ENCODE measurements around the gene SMAD6.

Gene SMAD6

DNA sequence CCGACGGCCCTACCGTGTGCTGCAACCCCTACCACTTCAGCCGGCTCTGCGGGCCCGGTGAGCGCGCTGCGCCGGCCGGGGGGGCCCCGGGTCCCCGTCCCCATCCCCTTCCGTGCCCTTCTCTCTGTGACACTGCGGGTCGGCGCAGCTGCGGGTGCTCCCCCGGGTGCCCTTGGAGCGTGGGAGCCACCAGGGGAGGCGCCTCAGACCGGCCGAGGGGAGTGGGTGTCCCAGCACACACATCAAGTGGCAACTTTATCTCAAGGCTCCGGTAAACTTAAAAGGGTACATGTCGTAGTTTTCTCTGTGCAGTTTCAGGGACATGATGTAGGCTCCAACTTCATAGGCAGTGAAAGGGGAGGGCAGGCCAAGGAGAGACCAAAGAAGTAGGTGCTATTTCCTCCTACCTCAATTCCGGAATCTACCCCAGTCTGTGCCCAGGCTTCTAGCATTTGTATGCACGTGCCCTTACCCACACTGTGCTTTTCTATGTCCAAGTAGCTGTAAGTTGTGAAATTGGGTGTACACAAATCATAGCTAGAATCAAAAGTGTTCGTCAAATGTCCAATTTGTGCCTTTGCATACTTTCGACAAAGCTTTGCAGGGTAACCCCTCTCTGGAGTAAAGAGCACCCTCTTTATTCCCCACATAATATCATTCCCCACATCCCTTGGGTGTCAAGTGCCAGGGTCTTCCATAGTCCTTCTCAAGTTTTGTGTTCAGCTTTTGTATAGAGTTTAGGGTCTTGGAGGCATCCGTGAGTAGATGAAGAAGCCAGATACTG lies 2.2 kb downstream of the SMAD6 start (continued):
- TF ChIP-seq, protein P1, sequence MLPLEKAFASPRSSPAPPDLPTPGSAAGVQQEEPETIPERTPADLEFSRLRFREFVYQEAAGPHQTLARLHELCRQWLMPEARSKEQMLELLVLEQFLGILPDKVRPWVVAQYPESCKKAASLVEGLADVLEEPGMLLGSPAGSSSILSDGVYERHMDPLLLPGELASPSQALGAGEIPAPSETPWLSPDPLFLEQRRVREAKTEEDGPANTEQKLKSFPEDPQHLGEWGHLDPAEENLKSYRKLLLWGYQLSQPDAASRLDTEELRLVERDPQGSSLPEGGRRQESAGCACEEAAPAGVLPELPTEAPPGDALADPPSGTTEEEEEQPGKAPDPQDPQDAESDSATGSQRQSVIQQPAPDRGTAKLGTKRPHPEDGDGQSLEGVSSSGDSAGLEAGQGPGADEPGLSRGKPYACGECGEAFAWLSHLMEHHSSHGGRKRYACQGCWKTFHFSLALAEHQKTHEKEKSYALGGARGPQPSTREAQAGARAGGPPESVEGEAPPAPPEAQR (tag by site-specific recombination; IDR thresholded peaks at IDR 0.05) = no peak
- TF ChIP-seq GLI4 (tag by site-specific recombination; IDR thresholded peaks at IDR 0.05) (no peak), ZNF335 (tag by site-specific recombination; conservative IDR thresholded peaks at IDR 0.05) (0 out of 2 replicates have a peak, but pooled peaks have one; percentile 27), PRDM1 (tag by site-specific recombination; IDR thresholded peaks at IDR 0.05) (0 out of 2 replicates have a peak, but pooled peaks have one; percentile 25), ZNF324 (tag by site-specific recombination; IDR thresholded peaks at IDR 0.05) (no peak), GLIS1 (tag by site-specific recombination; IDR thresholded peaks at IDR 0.05) (peak; percentile 53; the same call in 1 of the 2 replicates), ZNF2 (tag by site-specific recombination; IDR thresholded peaks at IDR 0.05) (no peak), ZNF558 (tag by site-specific recombination; IDR thresholded peaks at IDR 0.05) (no peak), ZSCAN23 (tag by site-specific recombination; IDR thresholded peaks at IDR 0.05) (no peak), ZNF10 (tag by site-specific recombination; IDR thresholded peaks at IDR 0.05) (no peak), ZNF169 (tag by site-specific recombination; IDR thresholded peaks at IDR 0.05) (no peak), ZNF248 (tag by site-specific recombination; IDR thresholded peaks at IDR 0.05) (no peak), IKZF3 (tag by site-specific recombination; IDR thresholded peaks at IDR 0.05) (no peak), ZNF555 (tag by site-specific recombination; conservative IDR thresholded peaks at IDR 0.05) (no peak), ZSCAN30 (tag by site-specific recombination; IDR thresholded peaks at IDR 0.05) (no peak; the same call in 1 of the 2 replicates), KLF7 (tag by site-specific recombination; IDR thresholded peaks at IDR 0.05; ENCODE audit: borderline replicate concordance) (no peak), ZNF837 (tag by site-specific recombination; IDR thresholded peaks at IDR 0.05) (no peak), TRIM28 (IDR thresholded peaks at IDR 0.05; ENCODE audit: borderline replicate concordance, low read length) (no peak), ZFHX2 (tag by site-specific recombination; conservative IDR thresholded peaks at IDR 0.05) (peak; percentile 90), ZIC2 (tag by site-specific recombination; IDR thresholded peaks at IDR 0.05) (peak; percentile 82)
- TF ChIP-seq, protein P2, sequence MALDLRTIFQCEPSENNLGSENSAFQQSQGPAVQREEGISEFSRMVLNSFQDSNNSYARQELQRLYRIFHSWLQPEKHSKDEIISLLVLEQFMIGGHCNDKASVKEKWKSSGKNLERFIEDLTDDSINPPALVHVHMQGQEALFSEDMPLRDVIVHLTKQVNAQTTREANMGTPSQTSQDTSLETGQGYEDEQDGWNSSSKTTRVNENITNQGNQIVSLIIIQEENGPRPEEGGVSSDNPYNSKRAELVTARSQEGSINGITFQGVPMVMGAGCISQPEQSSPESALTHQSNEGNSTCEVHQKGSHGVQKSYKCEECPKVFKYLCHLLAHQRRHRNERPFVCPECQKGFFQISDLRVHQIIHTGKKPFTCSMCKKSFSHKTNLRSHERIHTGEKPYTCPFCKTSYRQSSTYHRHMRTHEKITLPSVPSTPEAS (tag by site-specific recombination; IDR thresholded peaks at IDR 0.05) = 0 out of 2 replicates have a peak, but pooled peaks have one; percentile 7
- TF ChIP-seq, protein P3, sequence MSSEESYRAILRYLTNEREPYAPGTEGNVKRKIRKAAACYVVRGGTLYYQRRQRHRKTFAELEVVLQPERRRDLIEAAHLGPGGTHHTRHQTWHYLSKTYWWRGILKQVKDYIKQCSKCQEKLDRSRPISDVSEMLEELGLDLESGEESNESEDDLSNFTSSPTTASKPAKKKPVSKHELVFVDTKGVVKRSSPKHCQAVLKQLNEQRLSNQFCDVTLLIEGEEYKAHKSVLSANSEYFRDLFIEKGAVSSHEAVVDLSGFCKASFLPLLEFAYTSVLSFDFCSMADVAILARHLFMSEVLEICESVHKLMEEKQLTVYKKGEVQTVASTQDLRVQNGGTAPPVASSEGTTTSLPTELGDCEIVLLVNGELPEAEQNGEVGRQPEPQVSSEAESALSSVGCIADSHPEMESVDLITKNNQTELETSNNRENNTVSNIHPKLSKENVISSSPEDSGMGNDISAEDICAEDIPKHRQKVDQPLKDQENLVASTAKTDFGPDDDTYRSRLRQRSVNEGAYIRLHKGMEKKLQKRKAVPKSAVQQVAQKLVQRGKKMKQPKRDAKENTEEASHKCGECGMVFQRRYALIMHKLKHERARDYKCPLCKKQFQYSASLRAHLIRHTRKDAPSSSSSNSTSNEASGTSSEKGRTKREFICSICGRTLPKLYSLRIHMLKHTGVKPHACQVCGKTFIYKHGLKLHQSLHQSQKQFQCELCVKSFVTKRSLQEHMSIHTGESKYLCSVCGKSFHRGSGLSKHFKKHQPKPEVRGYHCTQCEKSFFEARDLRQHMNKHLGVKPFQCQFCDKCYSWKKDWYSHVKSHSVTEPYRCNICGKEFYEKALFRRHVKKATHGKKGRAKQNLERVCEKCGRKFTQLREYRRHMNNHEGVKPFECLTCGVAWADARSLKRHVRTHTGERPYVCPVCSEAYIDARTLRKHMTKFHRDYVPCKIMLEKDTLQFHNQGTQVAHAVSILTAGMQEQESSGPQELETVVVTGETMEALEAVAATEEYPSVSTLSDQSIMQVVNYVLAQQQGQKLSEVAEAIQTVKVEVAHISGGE (tag by site-specific recombination; conservative IDR thresholded peaks at IDR 0.05; ENCODE audit: low read depth) = peak; percentile 38; the same call in 1 of the 2 replicates
- TF ChIP-seq, protein P4, sequence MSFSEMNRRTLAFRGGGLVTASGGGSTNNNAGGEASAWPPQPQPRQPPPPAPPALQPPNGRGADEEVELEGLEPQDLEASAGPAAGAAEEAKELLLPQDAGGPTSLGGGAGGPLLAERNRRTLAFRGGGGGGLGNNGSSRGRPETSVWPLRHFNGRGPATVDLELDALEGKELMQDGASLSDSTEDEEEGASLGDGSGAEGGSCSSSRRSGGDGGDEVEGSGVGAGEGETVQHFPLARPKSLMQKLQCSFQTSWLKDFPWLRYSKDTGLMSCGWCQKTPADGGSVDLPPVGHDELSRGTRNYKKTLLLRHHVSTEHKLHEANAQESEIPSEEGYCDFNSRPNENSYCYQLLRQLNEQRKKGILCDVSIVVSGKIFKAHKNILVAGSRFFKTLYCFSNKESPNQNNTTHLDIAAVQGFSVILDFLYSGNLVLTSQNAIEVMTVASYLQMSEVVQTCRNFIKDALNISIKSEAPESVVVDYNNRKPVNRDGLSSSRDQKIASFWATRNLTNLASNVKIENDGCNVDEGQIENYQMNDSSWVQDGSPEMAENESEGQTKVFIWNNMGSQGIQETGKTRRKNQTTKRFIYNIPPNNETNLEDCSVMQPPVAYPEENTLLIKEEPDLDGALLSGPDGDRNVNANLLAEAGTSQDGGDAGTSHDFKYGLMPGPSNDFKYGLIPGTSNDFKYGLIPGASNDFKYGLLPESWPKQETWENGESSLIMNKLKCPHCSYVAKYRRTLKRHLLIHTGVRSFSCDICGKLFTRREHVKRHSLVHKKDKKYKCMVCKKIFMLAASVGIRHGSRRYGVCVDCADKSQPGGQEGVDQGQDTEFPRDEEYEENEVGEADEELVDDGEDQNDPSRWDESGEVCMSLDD (tag by site-specific recombination; IDR thresholded peaks at IDR 0.05) = no peak
- TF ChIP-seq, protein P5, sequence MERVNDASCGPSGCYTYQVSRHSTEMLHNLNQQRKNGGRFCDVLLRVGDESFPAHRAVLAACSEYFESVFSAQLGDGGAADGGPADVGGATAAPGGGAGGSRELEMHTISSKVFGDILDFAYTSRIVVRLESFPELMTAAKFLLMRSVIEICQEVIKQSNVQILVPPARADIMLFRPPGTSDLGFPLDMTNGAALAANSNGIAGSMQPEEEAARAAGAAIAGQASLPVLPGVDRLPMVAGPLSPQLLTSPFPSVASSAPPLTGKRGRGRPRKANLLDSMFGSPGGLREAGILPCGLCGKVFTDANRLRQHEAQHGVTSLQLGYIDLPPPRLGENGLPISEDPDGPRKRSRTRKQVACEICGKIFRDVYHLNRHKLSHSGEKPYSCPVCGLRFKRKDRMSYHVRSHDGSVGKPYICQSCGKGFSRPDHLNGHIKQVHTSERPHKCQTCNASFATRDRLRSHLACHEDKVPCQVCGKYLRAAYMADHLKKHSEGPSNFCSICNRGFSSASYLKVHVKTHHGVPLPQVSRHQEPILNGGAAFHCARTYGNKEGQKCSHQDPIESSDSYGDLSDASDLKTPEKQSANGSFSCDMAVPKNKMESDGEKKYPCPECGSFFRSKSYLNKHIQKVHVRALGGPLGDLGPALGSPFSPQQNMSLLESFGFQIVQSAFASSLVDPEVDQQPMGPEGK (tag by site-specific recombination; IDR thresholded peaks at IDR 0.05) = peak; percentile 81
- TF ChIP-seq, protein P6, sequence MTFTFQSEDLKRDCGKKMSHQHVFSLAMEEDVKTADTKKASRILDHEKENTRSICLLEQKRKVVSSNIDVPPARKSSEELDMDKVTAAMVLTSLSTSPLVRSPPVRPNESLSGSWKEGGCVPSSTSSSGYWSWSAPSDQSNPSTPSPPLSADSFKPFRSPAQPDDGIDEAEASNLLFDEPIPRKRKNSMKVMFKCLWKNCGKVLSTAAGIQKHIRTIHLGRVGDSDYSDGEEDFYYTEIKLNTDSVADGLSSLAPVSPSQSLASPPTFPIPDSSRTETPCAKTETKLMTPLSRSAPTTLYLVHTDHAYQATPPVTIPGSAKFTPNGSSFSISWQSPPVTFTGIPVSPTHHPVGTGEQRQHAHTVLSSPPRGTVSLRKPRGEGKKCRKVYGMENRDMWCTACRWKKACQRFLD (tag by site-specific recombination; IDR thresholded peaks at IDR 0.05) = no peak
